Thoracic aorta (tissue), 2 donors: ENCODE results near the gene CARNS1. TPM values are rescaled to one million over a fixed set of nuclear protein-coding genes. Genes with fewer than 3 reads are reported as not detected.

ENCODE experiments used
- ATAC-seq: fragments of 150-250 bp; one replicate; pipeline ENCODE4 v1.8.0; 2017; ENCODE audit warnings: low read depth; ENCODE audit not compliant: insufficient number of reproducible peaks, low FRiP score
- DNase-seq: peaks from one replicate; pipeline ENCODE4 v3.0.0-alpha.2; 2020; ENCODE audit warnings: low spot score
- H3K27ac ChIP-seq, 2 donors: fragments of 200-600 bp; sonication (generic); 1 replicate in 1 of 2; 2 replicates in 1 of 2; pipeline ENCODE4 v1.5.1; 2016; ENCODE audit warnings: mild to moderate bottlenecking in 2 of 2, moderate library complexity in 2 of 2
- H3K27me3 ChIP-seq: fragments of 200-600 bp; sonication (generic); replicated peaks from 2 replicates; pipeline ENCODE4 v1.6.0; 2016; ENCODE audit warnings: mild to moderate bottlenecking; ENCODE audit not compliant: insufficient read depth
- H3K36me3 ChIP-seq: fragments of 200-600 bp; sonication (generic); one replicate; pipeline ENCODE4 v1.5.1; 2016
- H3K4me1 ChIP-seq, 2 donors: fragments of 200-600 bp; sonication (generic); 1 replicate in 1 of 2; 2 replicates in 1 of 2; pipeline versions ENCODE4 v1.5.1 to v1.6.0; 2016; ENCODE audit warnings: low read depth in 2 of 2, mild to moderate bottlenecking in 1 of 2; ENCODE audit not compliant: control insufficient read depth in 1 of 2
- H3K4me3 ChIP-seq: fragments of 200-600 bp; sonication (generic); 2 replicates; pipeline ENCODE4 v1.5.1; 2016; ENCODE audit warnings: mild to moderate bottlenecking
- H3K9me3 ChIP-seq: fragments of 200-600 bp; sonication (generic); 2 replicates; pipeline ENCODE4 v1.5.1; 2016
- CTCF ChIP-seq: fragments of 200-600 bp; sonication (generic); IDR thresholded peaks from one replicate; pipeline ENCODE4 v1.5.1; 2019; ENCODE audit warnings: antibody characterized with exemption
- total RNA-seq, 2 donors: library from RNA; depleted of rRNA; stranded (reverse); fragments of >200 nt; gene quantifications; one replicate each; pipeline versions ENCODE4 v1.1.0 to v1.2.3, GENCODE V29; 2016

Gene CARNS1
- 10 to 100 TPM in 1 of 2 donors, 1 to 10 TPM in 1; 7.9 to 10.8 TPM for total RNA-seq

- H3K4me3 ChIP-seq = peak within 1 kb of the TSS; percentile 71
- ATAC-seq = no peak
- H3K27ac ChIP-seq = peak within 1 kb of the TSS; percentile 66 to 90
- TF ChIP-seq CTCF = no peak
- no peaks in the 10 kb centered on the region for H3K9me3 ChIP-seq
- no peaks in the 10 kb centered on the region for H3K27me3 ChIP-seq
- peaks cover 23 to 55% of the 10 kb centered on the region in 2 donors for H3K4me1 ChIP-seq
- no peaks in the 10 kb centered on the region for H3K36me3 ChIP-seq
- no peak for DNase-seq
These were observed at the start of gene CARNS1 for GRCh38 chr11:67415501-67416304. TSS of gene CARNS1 (plus strand) at chr11:67415678. CDS start at chr11:67416200, 522 bp downstream.

GRCh38 chr11:67365736-67366444 is 49.6 kb upstream of the CARNS1 start:
- H3K27me3 ChIP-seq = no peaks in the 10 kb centered on the region
- ATAC-seq (no peak), DNase-seq (no peak)
- TF ChIP-seq CTCF = no peak
- no peaks in the 10 kb centered on the region for H3K9me3 ChIP-seq
- peaks cover 15 to 28% of the 10 kb centered on the region in 2 donors for H3K4me1 ChIP-seq
- peaks cover 8% of the 10 kb centered on the region for H3K36me3 ChIP-seq
- peak overlapping the region in 1 of 2 donors; percentile 21 for H3K27ac ChIP-seq
- no peak overlapping the region for H3K4me3 ChIP-seq

GRCh38 chr11:67366546-67366945 is 48.9 kb upstream of the CARNS1 start:
- Histone ChIP-seq H3K4me3 (no peak overlapping the region), H3K27me3 (no peaks in the 10 kb centered on the region), H3K9me3 (no peaks in the 10 kb centered on the region), H3K27ac (peak overlapping the region in 1 of 2 donors; percentile 21), H3K4me1 (peaks cover 16 to 34% of the 10 kb centered on the region in 2 donors), H3K36me3 (peaks cover 8% of the 10 kb centered on the region)
- TF ChIP-seq CTCF = no peak
- no peak for DNase-seq
- ATAC-seq = no peak

GRCh38 chr11:67366961-67367760 is 48.3 kb upstream of the CARNS1 start:
- Histone ChIP-seq H3K36me3 (peaks cover 8% of the 10 kb centered on the region), H3K27ac (peak overlapping the region in 1 of 2 donors; percentile 21), H3K9me3 (no peaks in the 10 kb centered on the region), H3K4me1 (peaks cover 20 to 39% of the 10 kb centered on the region in 2 donors), H3K27me3 (no peaks in the 10 kb centered on the region), H3K4me3 (no peak overlapping the region)
- TF ChIP-seq CTCF = no peak
- ATAC-seq (no peak), DNase-seq (no peak)
